Measurements from ENCODE around the gene HYAL2. TPM values are rescaled to one million over a fixed set of nuclear protein-coding genes. Genes with fewer than 3 reads are reported as not detected.

HYAL2 gene
- total RNA-seq, 4 donors from 2014 or later = 112 to 289 (median 166) TPM

GRCh38 chr3:50296721-50297383 lies 25.7 kb downstream of the HYAL2 start:
- Histone ChIP-seq H3K4me1 (peaks cover 0 to 8% of the 10 kb centered on the region in 2 donors), H3K27ac (no peak overlapping the region), H3K4me3 (no peak overlapping the region), H3K36me3 (no peaks in the 10 kb centered on the region), H3K9me3 (no peaks in the 10 kb centered on the region), H3K27me3 (no peaks in the 10 kb centered on the region)
- intact Hi-C loops (cut with DNase I; ENCODE audit: low total_unique reads) = no loop called here
- no peak for DNase-seq
- TF ChIP-seq CTCF (IDR thresholded peaks at IDR 0.05) (no peak), POLR2A (IDR thresholded peaks at IDR 0.05) (no peak)

DNA sequence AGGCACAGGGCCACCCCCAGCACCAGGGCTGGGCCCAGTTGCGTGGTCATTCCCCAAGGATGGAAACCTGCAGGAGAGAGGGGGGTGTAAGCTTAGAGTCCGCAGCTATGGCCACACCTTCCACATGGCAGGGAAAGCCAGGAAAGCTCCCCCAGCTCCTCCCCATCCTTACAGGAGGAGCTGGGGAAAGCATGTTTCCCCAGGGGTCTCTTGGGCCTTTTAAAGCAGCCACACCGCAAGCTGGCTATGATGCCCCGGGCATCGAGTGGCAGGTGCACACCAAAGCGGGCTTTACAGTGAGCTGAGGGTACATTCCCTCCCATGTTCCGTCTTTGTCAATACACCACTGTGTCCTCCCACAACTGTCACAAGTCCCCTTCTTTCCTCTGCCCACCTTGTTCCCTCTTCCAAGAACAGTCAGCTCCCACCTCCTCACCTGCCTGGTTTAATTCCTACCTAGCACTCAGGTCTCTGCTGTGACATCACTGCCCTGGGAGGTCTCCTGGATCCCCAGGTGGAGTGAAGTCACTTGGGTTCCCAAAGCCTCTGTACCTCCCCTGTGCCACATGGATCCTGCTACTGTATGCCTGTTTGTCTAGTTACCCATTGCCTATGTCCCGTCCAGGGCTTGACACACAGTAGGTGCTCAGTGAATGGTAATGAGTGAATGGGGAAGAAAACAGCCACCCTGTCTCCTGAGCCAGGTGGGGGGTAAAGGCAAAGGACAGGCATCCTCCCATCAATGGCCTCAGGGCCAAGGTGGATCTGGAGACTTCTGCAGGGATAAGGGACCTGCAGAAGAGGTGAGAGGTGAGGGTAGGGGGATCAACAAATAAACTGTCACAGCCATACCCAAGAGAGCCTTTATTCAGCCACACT lies 26.8 kb downstream of the HYAL2 start:
- Histone ChIP-seq H3K9me3 (no peaks in the 10 kb centered on the region), H3K4me3 (no peak overlapping the region), H3K36me3 (no peaks in the 10 kb centered on the region), H3K4me1 (peaks cover 0 to 16% of the 10 kb centered on the region in 2 donors), H3K27me3 (no peaks in the 10 kb centered on the region), H3K27ac (no peak overlapping the region)
- no peak for DNase-seq
- intact Hi-C loops (cut with DNase I; ENCODE audit: low total_unique reads) = no loop called here
- TF ChIP-seq POLR2A (IDR thresholded peaks at IDR 0.05) (no peak), CTCF (IDR thresholded peaks at IDR 0.05) (no peak)

DNA sequence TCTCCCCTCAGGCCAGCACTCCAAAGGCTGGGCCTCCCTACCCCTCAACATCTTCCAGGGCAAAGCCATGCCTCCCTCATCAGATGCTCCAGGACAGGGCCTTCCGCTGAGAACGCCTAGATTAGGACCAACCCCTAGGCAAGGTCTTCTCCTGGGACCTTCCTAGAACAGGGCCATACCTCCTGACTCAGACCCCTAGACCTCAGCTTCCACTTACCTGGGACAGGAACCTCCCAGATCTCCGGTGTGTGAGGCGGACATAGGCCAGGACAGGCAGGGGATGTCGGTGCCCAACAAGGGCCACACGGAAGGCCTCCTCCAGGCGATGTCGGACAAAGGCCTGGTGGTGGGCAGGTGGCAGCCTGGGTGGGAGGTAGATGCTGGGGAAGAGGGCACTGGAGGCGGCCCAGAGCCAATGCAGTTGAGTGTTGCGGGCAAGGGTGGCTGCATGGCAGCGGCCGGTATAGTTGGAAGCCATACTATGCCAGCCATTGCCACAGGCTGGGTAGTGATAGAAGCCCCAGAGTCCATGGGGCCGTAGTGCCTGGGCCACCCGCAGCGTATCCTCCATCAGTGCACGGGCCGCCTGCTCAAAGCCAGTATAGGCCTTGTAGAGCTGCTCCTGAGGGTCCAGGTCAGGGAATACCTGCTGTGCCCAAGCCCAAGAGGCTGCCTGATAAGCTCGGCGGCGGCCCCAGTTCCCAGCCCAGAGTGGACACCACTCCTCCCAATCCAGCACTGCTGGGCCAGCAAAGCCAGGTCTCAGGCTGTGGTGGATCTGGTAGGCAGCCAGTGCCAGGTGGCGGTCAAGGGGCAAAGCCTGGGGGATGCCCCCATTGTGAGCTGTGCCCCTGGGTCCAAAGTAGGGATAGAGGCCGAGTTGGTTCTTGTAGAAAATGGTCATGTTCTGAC lies 27.8 kb downstream of the HYAL2 start:
- intact Hi-C loops (cut with DNase I; ENCODE audit: low total_unique reads) = no loop called here
- no peak for TF ChIP-seq CTCF (IDR thresholded peaks at IDR 0.05)
- DNase-seq = no peak
- H3K27ac ChIP-seq = no peak overlapping the region
- H3K4me1 ChIP-seq = peaks cover 0 to 16% of the 10 kb centered on the region in 2 donors
- no peaks in the 10 kb centered on the region for H3K27me3 ChIP-seq
- H3K4me3 ChIP-seq = no peak overlapping the region
- H3K36me3 ChIP-seq = no peaks in the 10 kb centered on the region
- no peaks in the 10 kb centered on the region for H3K9me3 ChIP-seq

DNA sequence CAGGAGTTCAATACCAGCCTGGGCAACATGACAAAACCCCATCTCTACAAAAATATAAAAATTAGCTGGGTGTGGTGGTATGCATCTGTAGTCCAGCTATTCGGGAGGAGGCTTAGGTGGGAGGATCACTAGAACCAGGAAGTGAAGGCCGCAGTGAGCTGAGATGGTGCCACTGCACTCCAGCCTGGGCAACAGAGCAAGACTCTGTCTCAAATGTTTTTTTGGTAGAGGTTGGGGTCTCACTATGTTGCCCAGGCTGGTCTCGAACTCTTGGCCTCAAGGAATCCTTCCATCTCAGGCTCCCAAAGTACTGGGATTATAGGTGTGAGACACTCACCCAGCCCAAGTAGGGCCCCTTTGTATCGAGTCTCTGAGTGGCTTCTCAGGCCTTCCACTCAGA lies 28.5 kb downstream of the HYAL2 start:
- no peaks in the 10 kb centered on the region for H3K9me3 ChIP-seq
- H3K4me1 ChIP-seq = peaks cover 0 to 16% of the 10 kb centered on the region in 2 donors
- H3K4me3 ChIP-seq = no peak overlapping the region
- no peak overlapping the region for H3K27ac ChIP-seq
- no peaks in the 10 kb centered on the region for H3K27me3 ChIP-seq
- no peak for DNase-seq
- H3K36me3 ChIP-seq = no peaks in the 10 kb centered on the region
- intact Hi-C loops (cut with DNase I; ENCODE audit: low total_unique reads) = no loop called here
- no peak for TF ChIP-seq CTCF (IDR thresholded peaks at IDR 0.05)
- no peak for TF ChIP-seq POLR2A (IDR thresholded peaks at IDR 0.05)

All from uterus (tissue), 4 donors.